GM12878 (cell line): ENCODE measurements around the gene CD300H. TPM values are rescaled to one million over a fixed set of nuclear protein-coding genes. Genes with fewer than 3 reads are reported as not detected.

Source experiments
- ATAC-seq: fragments of 200-7000 bp; cut with Tn5 transposase; 3 replicates; pipeline ENCODE4 v1.9.1; 2020; ENCODE audit warnings: mild to moderate bottlenecking, moderate library complexity
- BruUV-seq: library from RNA; stranded (reverse); fragments of 400-500 nt; replicated peaks from 2 replicates; lab custom pipeline; 2021; lab: Mats Ljungman, UMichigan
- CTCF ChIA-PET: fragments of 300-600 bp; sonication (Branson Sonifier 250); formaldehyde crosslinking; extraction: SDS; loops from one replicate; lab custom pipeline; 2021; ENCODE audit warnings: inconsistent platforms; lab: Yijun Ruan, JAX
- POLR2A ChIA-PET: fragments of 350-600 bp; formaldehyde crosslinking; extraction: SDS; loops from one replicate; lab custom pipeline; 2021; ENCODE audit warnings: inconsistent platforms; lab: Charles Lee
- RAD21 ChIA-PET: fragments of 300-600 bp; sonication (Branson Sonifier 250); formaldehyde crosslinking; loops from one replicate; lab custom pipeline; 2023; ENCODE audit warnings: antibody characterized with exemption; ENCODE audit not compliant: unreplicated experiment; lab: Charles Lee
- SMC1A ChIA-PET: fragments of 300-600 bp; sonication (Branson Sonifier 250); formaldehyde crosslinking; loops from one replicate; lab custom pipeline; 2023; ENCODE audit not compliant: unreplicated experiment, uncharacterized antibody; lab: Charles Lee
- DNase-seq: peaks from one replicate; pipeline ENCODE4 v3.0.0-alpha.2; 2011; ENCODE audit warnings: low read depth, low spot score
- FAIRE-seq: peaks from 3 replicates; lab custom pipeline; 2011; peaks lifted over from hg19 to GRCh38; lab: Jason Lieb, UNC
- H2AFZ ChIP-seq: 2 replicates; pipeline ENCODE4 v1.6.0; 2011; ENCODE audit warnings: low read depth, low read length, control low read depth; ENCODE audit not compliant: control insufficient read depth
- H3K27ac ChIP-seq: 2 replicates; pipeline ENCODE4 v1.5.1; 2011; ENCODE audit warnings: control low read depth; ENCODE audit not compliant: control insufficient read depth, insufficient read depth
- H3K27me3 ChIP-seq, 2 experiments: replicated peaks in 1 of 2; 2 replicates each; pipeline versions ENCODE4 v1.6.0 to v1.6.1; 2011; ENCODE audit warnings: low read length in 1 of 2; ENCODE audit not compliant: control insufficient read depth in 2 of 2, insufficient read depth in 2 of 2
- H3K36me3 ChIP-seq, 2 experiments: 2 replicates each; pipeline ENCODE4 v1.5.1; 2011; ENCODE audit warnings: low read length in 1 of 2; ENCODE audit not compliant: control insufficient read depth in 2 of 2, insufficient read depth in 2 of 2
- H3K4me1 ChIP-seq: 2 replicates; pipeline ENCODE4 v1.6.1; 2011; ENCODE audit warnings: mild to moderate bottlenecking, low read length, moderate library complexity, mixed read lengths; ENCODE audit not compliant: control insufficient read depth, insufficient read depth
- H3K4me2 ChIP-seq: 2 replicates; pipeline ENCODE4 v1.6.0; 2011; ENCODE audit warnings: control low read depth; ENCODE audit not compliant: control insufficient read depth, insufficient read depth
- H3K4me3 ChIP-seq: fragments of 200-600 bp; sonication (generic); 2 replicates; pipeline ENCODE4 v1.5.1; 2016
- H3K79me2 ChIP-seq: 2 replicates; pipeline ENCODE4 v1.6.0; 2011; ENCODE audit warnings: low read length; ENCODE audit not compliant: control insufficient read depth, insufficient read depth
- H3K9ac ChIP-seq: 2 replicates; pipeline ENCODE4 v1.8.0; 2011; ENCODE audit warnings: low read length, control low read depth, mixed read lengths; ENCODE audit not compliant: control insufficient read depth, insufficient read depth
- H3K9me3 ChIP-seq: replicated peaks from 3 replicates; pipeline ENCODE4 v1.5.1; 2011; ENCODE audit warnings: mild to moderate bottlenecking, low read length; ENCODE audit not compliant: control insufficient read depth, insufficient read depth
- H4K20me1 ChIP-seq: 2 replicates; pipeline ENCODE4 v1.6.0; 2011; ENCODE audit not compliant: control insufficient read depth, insufficient read depth
- FOXK2 ChIP-seq: fragments of 450-650 bp; IDR thresholded peaks from 2 replicates; pipeline ENCODE4 v1.6.1; 2017; ENCODE audit warnings: mild to moderate bottlenecking, moderate library complexity
- HCFC1 ChIP-seq: fragments of 150-350 bp; IDR thresholded peaks from 2 replicates; pipeline ENCODE4 v1.6.1; 2014; ENCODE audit warnings: low read length
- IRF3 ChIP-seq: fragments of 450-650 bp; IDR thresholded peaks from 2 replicates; pipeline ENCODE4 v1.6.1; 2014; ENCODE audit warnings: mild to moderate bottlenecking
- KAT2A ChIP-seq: conservative IDR thresholded peaks from 2 replicates; pipeline ENCODE4 v1.6.1; 2011; ENCODE audit warnings: low read depth, low read length; ENCODE audit not compliant: control insufficient read depth
- NRF1 ChIP-seq: conservative IDR thresholded peaks from 2 replicates; pipeline ENCODE4 v1.6.1; 2011; ENCODE audit warnings: mild to moderate bottlenecking, low read depth, low read length, improper control_type of control experiment
- RELA ChIP-seq: fragments of 450-650 bp; IDR thresholded peaks from 2 replicates; pipeline ENCODE4 v1.8.0; 2014; ENCODE audit warnings: borderline replicate concordance; ENCODE audit not compliant: partially characterized antibody
- REST ChIP-seq: IDR thresholded peaks from 2 replicates; pipeline ENCODE4 v1.6.1; 2012; ENCODE audit warnings: mild to moderate bottlenecking, low read depth, low read length
- STAT1 ChIP-seq: fragments of 450-650 bp; conservative IDR thresholded peaks from 2 replicates; pipeline ENCODE4 v1.6.1; 2014; ENCODE audit warnings: antibody characterized with exemption, mild to moderate bottlenecking
- TCF3 ChIP-seq: IDR thresholded peaks from 2 replicates; pipeline ENCODE4 v1.6.1; 2012; ENCODE audit warnings: low read depth, mild to moderate bottlenecking, low read length, borderline replicate concordance; ENCODE audit not compliant: insufficient read depth
- ZSCAN29 ChIP-seq: fragments of 450-650 bp; IDR thresholded peaks from 2 replicates; pipeline ENCODE4 v1.6.1; 2017; ENCODE audit warnings: mild to moderate bottlenecking, moderate library complexity
- whole genome bisulfite sequencing: methylation state at CpG from one replicate; pipeline ENCODE4 v1.1.6; 2016; ENCODE audit warnings: low lambda C conversion rate; ENCODE audit not compliant: insufficient replicate concordance, insufficient coverage; ENCODE audit errors: missing lambda C conversion rate; 5-methylcytosine and 5-hydroxymethylcytosine counted together
- in situ Hi-C: fragments of 300-500 bp; cut with MboI; formaldehyde crosslinking; loops from 9 replicates; pipeline ENCODE4 v1.14.3; 2018; ENCODE audit warnings: mixed read lengths
- intact Hi-C: fragments of 100-400 bp; cut with micrococcal nuclease; formaldehyde crosslinking; loops from one replicate; pipeline ENCODE4 v1.14.2; 2022; ENCODE audit not compliant: unreplicated experiment
- polyA plus RNA-seq, 11 experiments: library from polyadenylated mRNA; depleted of rRNA in 4 of 11; unstranded in 6 of 11; stranded (reverse) in 5 of 11; fragments of >200 nt; fragmentation: Nextera tagmentation in 4 of 11; fragmentation: Illumina TruSeq in 1 of 11; extraction: Ambion mirVana in 4 of 11; extraction: Trizol in 1 of 11; gene quantifications; 1 replicate in 1 of 11; 2 replicates in 10 of 11; pipeline versions ENCODE4 v1.2.1 to v1.2.3, GENCODE V29; 2011 to 2016; ENCODE audit warnings: inconsistent platforms in 2 of 11, missing spikeins in 2 of 11, low read depth in 1 of 11
- total RNA-seq, 4 experiments: library from RNA; depleted of rRNA in 3 of 4; stranded (reverse); fragments of >200 nt in 3 of 4; fragmentation: Illumina TruSeq in 1 of 4; extraction: Trizol in 1 of 4; gene quantifications; 2 replicates each; pipeline versions ENCODE4 v1.2.1 to v1.2.3, GENCODE V29; 2013 to 2021
- TF ChIP-seq, protein P1 (sequence below): fragments of 450-650 bp; formaldehyde crosslinking; IDR thresholded peaks from 2 replicates; pipeline ENCODE4 v1.4.0; 2022; ENCODE audit warnings: mild to moderate bottlenecking, moderate library complexity

CD300H gene
- total and polyA plus RNA-seq, 10 of the 15 experiments (the other 5 are each of a cell fraction or from before 2014, with no cell fraction given): not detected

DNA sequence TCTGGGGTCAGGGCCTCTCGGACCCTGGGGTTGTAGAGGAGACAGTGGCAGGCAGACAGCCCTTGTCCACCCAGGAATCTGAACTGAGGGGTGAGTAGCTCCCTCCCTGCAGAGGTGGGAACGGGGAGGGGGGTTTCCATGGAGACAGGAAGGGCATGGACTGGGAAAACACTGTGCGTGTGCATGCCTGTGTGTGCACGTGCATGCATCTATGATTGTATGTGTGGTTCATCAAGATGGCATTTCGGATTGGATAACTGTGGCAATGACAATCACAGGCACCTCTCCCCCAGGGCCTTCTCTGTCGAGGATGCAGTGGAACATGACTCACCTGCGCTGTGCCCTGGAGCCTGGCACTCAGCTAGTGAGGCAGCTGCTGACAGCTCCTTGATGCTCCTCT, 15.3 kb downstream of the CD300H start:
- Histone ChIP-seq H3K27me3 (peaks cover 0 to 1% of the 10 kb centered on the region in 2 experiments; a peak in 3 of 4 replicates), H3K36me3 (no peaks in the 10 kb centered on the region), H3K4me2 (no peak overlapping the region), H3K9ac (no peak overlapping the region), H3K79me2 (no peaks in the 10 kb centered on the region), H4K20me1 (no peaks in the 10 kb centered on the region), H2AFZ (no peak overlapping the region), H3K4me3 (no peak overlapping the region), H3K27ac (no peak overlapping the region), H3K9me3 (no peaks in the 10 kb centered on the region), H3K4me1 (no peaks in the 10 kb centered on the region)
- TF ChIP-seq STAT1: no peak
- TF ChIP-seq TCF3: no peak
- FAIRE-seq (no peak), DNase-seq (no peak), ATAC-seq (no peak)
- POLR2A ChIA-PET: no interaction called here
- BruUV-seq: no TSS peak
- intact Hi-C loops (no loop called here), in situ Hi-C loops (no loop called here)
- RAD21 ChIA-PET: no interaction called here
- CTCF ChIA-PET: no interaction called here
- SMC1A ChIA-PET: no interaction called here
- 20% methylated on average over 7 of the region's 7 CpGs for WGBS

DNA sequence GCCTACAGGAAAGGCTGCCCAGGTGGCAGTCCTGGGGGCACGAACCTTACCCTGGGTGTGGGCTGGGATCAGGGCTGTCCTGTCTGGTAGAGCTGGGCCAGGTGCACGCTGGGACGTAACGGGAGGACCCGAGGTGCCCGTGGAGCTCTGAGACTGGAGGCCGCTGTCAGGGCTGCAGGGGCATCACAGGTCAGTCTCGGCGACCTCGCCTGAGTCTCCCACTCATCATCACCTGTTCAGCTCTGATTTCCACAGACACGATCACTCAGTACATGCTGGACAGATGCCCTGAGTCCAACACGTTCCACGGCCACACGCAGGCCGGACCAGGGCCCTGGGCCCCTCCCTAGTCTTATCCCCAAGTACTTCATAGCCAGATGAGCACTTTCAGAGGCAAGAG, 16.7 kb downstream of the CD300H start:
- Histone ChIP-seq H3K4me2 (no peak overlapping the region), H3K9me3 (no peaks in the 10 kb centered on the region), H3K27me3 (peaks cover 0 to 1% of the 10 kb centered on the region in 2 experiments; a peak in 3 of 4 replicates), H3K27ac (no peak overlapping the region), H4K20me1 (no peaks in the 10 kb centered on the region), H3K4me1 (no peaks in the 10 kb centered on the region), H3K9ac (no peak overlapping the region), H3K79me2 (no peaks in the 10 kb centered on the region), H2AFZ (no peak overlapping the region), H3K4me3 (no peak overlapping the region), H3K36me3 (no peaks in the 10 kb centered on the region)
- ChIA-PET POLR2A (no interaction called here), RAD21 (no interaction called here), SMC1A (no interaction called here), CTCF (no interaction called here)
- WGBS: 33% methylated on average over 15 of the region's 15 CpGs
- ATAC-seq: no peak
- no peak for DNase-seq
- BruUV-seq: no TSS peak
- in situ Hi-C loops (no loop called here), intact Hi-C loops (no loop called here)
- no peak for FAIRE-seq
- no peak for TF ChIP-seq RELA
- TF ChIP-seq, protein P1, sequence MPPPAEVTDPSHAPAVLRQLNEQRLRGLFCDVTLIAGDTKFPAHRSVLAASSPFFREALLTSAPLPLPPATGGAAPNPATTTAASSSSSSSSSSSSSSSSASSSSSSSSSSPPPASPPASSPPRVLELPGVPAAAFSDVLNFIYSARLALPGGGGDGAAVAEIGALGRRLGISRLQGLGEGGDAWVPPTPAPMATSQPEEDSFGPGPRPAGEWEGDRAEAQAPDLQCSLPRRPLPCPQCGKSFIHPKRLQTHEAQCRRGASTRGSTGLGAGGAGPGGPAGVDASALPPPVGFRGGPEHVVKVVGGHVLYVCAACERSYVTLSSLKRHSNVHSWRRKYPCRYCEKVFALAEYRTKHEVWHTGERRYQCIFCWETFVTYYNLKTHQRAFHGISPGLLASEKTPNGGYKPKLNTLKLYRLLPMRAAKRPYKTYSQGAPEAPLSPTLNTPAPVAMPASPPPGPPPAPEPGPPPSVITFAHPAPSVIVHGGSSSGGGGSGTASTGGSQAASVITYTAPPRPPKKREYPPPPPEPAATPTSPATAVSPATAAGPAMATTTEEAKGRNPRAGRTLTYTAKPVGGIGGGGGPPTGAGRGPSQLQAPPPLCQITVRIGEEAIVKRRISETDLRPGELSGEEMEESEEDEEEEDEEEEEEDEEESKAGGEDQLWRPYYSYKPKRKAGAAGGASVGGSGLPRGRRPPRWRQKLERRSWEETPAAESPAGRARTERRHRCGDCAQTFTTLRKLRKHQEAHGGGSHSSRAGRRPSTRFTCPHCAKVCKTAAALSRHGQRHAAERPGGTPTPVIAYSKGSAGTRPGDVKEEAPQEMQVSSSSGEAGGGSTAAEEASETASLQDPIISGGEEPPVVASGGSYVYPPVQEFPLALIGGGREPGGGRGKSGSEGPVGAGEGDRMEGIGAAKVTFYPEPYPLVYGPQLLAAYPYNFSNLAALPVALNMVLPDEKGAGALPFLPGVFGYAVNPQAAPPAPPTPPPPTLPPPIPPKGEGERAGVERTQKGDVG (CRISPR knock-in tag): no peak
- no peak for TF ChIP-seq KAT2A
- no peak for TF ChIP-seq FOXK2
- no peak for TF ChIP-seq NRF1
- no peak for TF ChIP-seq IRF3
- no peak for TF ChIP-seq REST
- no peak for TF ChIP-seq HCFC1
- TF ChIP-seq ZSCAN29: no peak
